ENCODE results near the gene TRAK2. TPM values are rescaled to one million over a fixed set of nuclear protein-coding genes. Genes with fewer than 3 reads are reported as not detected.
"Not testable (repeated sequence)": the region's sequence is repeated elsewhere in the genome, so short reads cannot be mapped to it uniquely, and the experiment has no call there.

The TRAK2 gene
- total and polyA plus RNA-seq, 2 donors = 10.1 to 13.8 TPM

DNA sequence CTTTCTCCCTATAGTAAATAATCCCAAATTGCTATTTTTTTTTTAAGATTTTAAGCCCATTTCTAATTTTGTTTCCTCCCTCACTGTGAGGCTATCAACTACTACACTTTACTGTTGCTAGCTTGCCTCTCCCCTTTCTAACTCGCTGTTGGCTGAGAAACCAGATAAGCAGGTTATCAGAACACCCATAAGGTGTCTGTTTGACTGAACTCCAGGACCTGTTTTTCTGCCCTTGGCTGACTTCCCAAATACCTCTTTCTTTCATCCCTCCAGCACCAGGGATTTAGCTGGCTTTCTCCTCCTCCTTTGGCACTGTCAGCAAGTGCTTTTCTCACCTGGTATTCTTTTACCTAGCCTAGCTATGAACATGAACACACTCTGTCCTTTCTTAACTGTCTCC is 11.1 kb downstream of the TRAK2 start:
- Histone ChIP-seq H3K4me1 (ENCODE audit: control insufficient read depth in 2 of 2, insufficient read depth in 2 of 2, low read length in 2 of 2) (no peaks in the 10 kb centered on the region), H3K27ac (ENCODE audit: low read depth in 1 of 2, low read length in 1 of 2) (no peak overlapping the region)
- 77% methylated on average over 1 of the region's 1 CpG for WGBS

DNA sequence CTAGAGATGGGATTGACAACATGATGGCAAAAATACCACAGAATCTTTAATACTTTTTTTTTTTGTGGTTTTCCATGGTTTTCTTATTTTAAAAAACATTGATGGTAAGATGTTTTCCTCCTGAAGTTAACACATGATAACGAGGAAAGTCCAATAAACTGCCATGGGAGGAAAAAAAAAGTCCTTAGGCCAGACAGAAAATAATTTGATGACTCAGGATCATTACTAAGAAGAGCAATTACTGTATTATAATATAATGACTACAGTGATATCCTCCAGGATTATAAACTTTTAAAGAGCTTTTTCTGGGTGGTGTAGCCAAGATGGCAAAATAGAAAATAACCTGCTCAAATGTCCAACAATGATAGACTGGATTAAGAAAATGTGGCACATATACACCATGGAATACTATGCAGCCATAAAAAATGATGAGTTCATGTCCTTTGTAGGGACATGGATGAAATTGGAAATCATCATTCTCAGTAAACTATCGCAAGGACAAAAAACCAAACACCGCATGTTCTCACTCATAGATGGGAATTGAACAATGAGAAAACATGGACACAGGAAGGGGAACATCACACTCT is 11.8 kb downstream of the TRAK2 start:
- not testable (repeated sequence) for H3K9me3 ChIP-seq (ENCODE audit: control insufficient read depth in 2 of 2, insufficient read depth in 1 of 2, low read length in 1 of 2); H3K4me3 ChIP-seq (ENCODE audit: low read length in 2 of 2); H3K27me3 ChIP-seq (ENCODE audit: control insufficient read depth in 2 of 2, insufficient read depth in 1 of 2, low read length in 1 of 2); H3K27ac ChIP-seq (ENCODE audit: low read depth in 1 of 2, low read length in 1 of 2); H3K4me1 ChIP-seq (ENCODE audit: control insufficient read depth in 2 of 2, insufficient read depth in 2 of 2, low read length in 2 of 2); H3K36me3 ChIP-seq (ENCODE audit: control insufficient read depth in 2 of 2, insufficient read depth in 2 of 2, low read length in 1 of 2); DNase-seq (ENCODE audit: low read depth in 6 of 9, low spot score in 9 of 9)
- WGBS = 97% methylated on average over 1 of the region's 3 CpGs

More for the DNA sequence above, 11.1 kb downstream of the TRAK2 start:
- H3K4me3 ChIP-seq (ENCODE audit: low read length in 2 of 2) = no peak overlapping the region
- no peaks in the 10 kb centered on the region for H3K9me3 ChIP-seq (ENCODE audit: control insufficient read depth in 2 of 2, insufficient read depth in 1 of 2, low read length in 1 of 2)
- H3K27me3 ChIP-seq (ENCODE audit: control insufficient read depth in 2 of 2, insufficient read depth in 1 of 2, low read length in 1 of 2) = no peaks in the 10 kb centered on the region
- DNase-seq (ENCODE audit: low read depth in 6 of 9, low spot score in 9 of 9) = peak in 1 of 9 donors; percentile 33
- no peaks in the 10 kb centered on the region for H3K36me3 ChIP-seq (ENCODE audit: control insufficient read depth in 2 of 2, insufficient read depth in 2 of 2, low read length in 1 of 2)

DNA sequence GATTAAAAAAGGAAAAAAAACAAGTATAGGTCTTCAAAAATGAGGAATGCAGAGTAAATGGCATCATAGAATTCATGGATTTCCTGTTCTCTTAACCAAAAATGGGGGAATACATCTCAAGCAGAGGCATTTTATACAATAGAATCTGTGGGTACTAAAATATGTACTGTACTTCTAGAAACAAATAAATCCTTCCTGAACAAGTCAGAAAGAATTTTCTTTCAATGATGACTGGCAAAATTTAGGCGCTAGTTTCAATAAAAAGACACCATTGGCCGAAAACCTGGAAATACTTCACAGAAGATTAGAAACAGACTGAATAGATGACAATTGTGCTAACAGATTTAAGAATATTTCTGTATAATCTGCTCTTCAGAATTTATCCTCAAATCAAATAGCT is 15.1 kb downstream of the TRAK2 start:
- no peak overlapping the region for H3K4me3 ChIP-seq (ENCODE audit: low read length in 2 of 2)
- 99% methylated on average over 2 of the region's 2 CpGs for WGBS
- peaks cover 2 to 8% of the 10 kb centered on the region in 2 donors for H3K4me1 ChIP-seq (ENCODE audit: control insufficient read depth in 2 of 2, insufficient read depth in 2 of 2, low read length in 2 of 2)
- H3K9me3 ChIP-seq (ENCODE audit: control insufficient read depth in 2 of 2, insufficient read depth in 1 of 2, low read length in 1 of 2) = no peaks in the 10 kb centered on the region
- H3K27ac ChIP-seq (ENCODE audit: low read depth in 1 of 2, low read length in 1 of 2) = no peak overlapping the region
- DNase-seq (ENCODE audit: low read depth in 6 of 9, low spot score in 9 of 9) = no peak
- no peaks in the 10 kb centered on the region for H3K36me3 ChIP-seq (ENCODE audit: control insufficient read depth in 2 of 2, insufficient read depth in 2 of 2, low read length in 1 of 2)
- no peaks in the 10 kb centered on the region for H3K27me3 ChIP-seq (ENCODE audit: control insufficient read depth in 2 of 2, insufficient read depth in 1 of 2, low read length in 1 of 2)

DNA sequence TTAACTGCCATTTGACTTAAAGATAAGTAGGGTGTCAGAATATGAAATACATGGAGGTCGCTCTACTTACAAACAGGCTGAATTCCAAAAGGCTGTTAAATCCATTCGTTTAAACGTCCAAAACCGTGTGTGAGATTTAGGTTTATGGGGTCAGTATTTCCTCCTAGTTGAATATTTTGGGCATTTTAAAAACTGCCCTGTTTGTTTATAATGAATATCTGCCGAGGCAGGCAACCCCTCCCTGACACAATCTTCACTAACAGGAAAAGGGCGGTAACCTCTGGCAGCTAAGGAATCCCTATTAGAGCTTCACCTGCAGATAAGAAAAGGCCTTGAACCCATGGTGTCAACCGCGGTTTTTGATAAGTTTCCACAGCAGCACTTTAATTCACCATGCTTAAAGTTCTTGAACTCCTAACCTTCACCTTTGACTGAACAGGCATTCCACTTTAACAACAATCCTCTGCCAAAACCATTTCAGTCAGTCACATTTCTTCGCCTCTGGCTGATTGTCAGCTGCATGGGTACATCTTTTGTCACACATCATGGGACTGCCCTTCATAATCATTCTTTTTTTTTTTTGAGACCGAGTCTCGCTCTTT is 17.8 kb downstream of the TRAK2 start:
- Histone ChIP-seq H3K4me1 (ENCODE audit: control insufficient read depth in 2 of 2, insufficient read depth in 2 of 2, low read length in 2 of 2) (peaks cover 2 to 8% of the 10 kb centered on the region in 2 donors), H3K27ac (ENCODE audit: low read depth in 1 of 2, low read length in 1 of 2) (peak overlapping the region in 1 of 2 donors; percentile 16), H3K4me3 (ENCODE audit: low read length in 2 of 2) (no peak overlapping the region), H3K27me3 (ENCODE audit: control insufficient read depth in 2 of 2, insufficient read depth in 1 of 2, low read length in 1 of 2) (no peaks in the 10 kb centered on the region), H3K36me3 (ENCODE audit: control insufficient read depth in 2 of 2, insufficient read depth in 2 of 2, low read length in 1 of 2) (no peaks in the 10 kb centered on the region), H3K9me3 (ENCODE audit: control insufficient read depth in 2 of 2, insufficient read depth in 1 of 2, low read length in 1 of 2) (peaks cover 0 to 4% of the 10 kb centered on the region in 2 donors)
- 87% methylated on average over 11 of the region's 11 CpGs for WGBS
- DNase-seq (ENCODE audit: low read depth in 6 of 9, low spot score in 9 of 9) = no peak

DNA sequence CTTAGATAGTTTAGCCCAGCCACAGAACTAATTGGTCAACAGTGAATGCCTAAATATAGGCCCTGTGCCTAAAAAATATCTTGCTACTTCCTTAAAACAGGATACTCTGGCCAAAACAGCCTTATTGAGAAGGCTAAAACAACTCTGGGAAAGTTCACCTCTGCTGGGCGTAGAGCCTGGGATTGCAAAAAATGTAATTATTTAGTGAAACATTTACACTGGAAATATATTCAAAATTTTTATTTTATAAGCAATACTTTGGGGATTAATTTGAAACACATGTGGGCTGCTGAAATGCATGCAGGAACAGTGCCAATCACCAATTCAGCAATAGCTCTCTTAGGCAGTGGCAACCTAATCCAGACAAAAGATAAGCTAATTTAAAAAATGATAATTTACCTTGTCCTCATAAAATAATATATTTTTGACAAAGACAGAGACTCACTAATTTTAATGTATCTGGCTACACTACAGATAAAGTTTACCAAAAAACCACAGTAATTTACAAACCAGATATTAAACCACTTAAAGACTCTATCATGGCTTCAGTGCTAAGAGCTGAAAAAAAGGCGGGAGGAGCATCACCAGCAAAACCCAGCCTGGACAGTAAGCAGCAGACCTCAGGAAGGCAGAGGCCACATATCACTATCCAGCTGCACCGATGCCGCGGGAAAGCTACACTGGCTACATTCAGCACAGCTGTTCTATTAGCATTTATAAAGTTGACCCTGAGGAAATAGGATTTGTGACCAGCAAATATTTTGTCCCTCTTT is 18.5 kb downstream of the TRAK2 start:
- Histone ChIP-seq H3K27me3 (ENCODE audit: control insufficient read depth in 2 of 2, insufficient read depth in 1 of 2, low read length in 1 of 2) (no peaks in the 10 kb centered on the region), H3K4me3 (ENCODE audit: low read length in 2 of 2) (no peak overlapping the region), H3K36me3 (ENCODE audit: control insufficient read depth in 2 of 2, insufficient read depth in 2 of 2, low read length in 1 of 2) (no peaks in the 10 kb centered on the region), H3K9me3 (ENCODE audit: control insufficient read depth in 2 of 2, insufficient read depth in 1 of 2, low read length in 1 of 2) (peaks cover 0 to 4% of the 10 kb centered on the region in 2 donors), H3K4me1 (ENCODE audit: control insufficient read depth in 2 of 2, insufficient read depth in 2 of 2, low read length in 2 of 2) (peaks cover 2 to 8% of the 10 kb centered on the region in 2 donors), H3K27ac (ENCODE audit: low read depth in 1 of 2, low read length in 1 of 2) (no peak overlapping the region)
- DNase-seq (ENCODE audit: low read depth in 6 of 9, low spot score in 9 of 9) = no peak
- WGBS = 92% methylated on average over 5 of the region's 5 CpGs

DNA sequence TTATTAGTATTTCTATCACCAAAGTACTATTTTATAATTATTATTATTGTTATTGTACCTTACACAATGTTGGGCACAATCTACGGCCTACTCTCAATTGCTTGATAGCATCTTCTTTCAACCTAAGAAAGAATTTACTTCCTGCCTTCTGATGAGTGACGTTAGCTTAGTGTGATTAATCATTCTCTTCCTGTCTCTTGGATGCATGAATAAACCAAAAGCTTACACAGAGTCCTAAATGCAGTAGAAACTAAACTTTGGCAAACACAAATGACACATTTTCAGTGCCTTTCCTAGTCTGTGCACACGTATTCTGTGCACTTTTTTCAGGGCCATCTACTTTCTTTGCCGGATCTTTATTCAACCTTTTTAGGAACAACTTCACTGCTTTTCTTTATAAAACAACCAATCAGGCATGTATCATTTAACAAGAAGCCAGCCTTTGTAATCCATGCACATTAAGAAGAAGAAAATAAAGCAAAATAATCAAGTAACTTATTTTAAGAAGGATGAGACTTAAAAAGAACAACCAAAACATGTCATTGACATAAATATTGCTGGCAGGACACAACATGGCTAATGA is 19.1 kb downstream of the TRAK2 start:
- Histone ChIP-seq H3K4me3 (ENCODE audit: low read length in 2 of 2) (no peak overlapping the region), H3K27ac (ENCODE audit: low read depth in 1 of 2, low read length in 1 of 2) (peak overlapping the region in 1 of 2 donors; percentile 65), H3K36me3 (ENCODE audit: control insufficient read depth in 2 of 2, insufficient read depth in 2 of 2, low read length in 1 of 2) (no peaks in the 10 kb centered on the region), H3K9me3 (ENCODE audit: control insufficient read depth in 2 of 2, insufficient read depth in 1 of 2, low read length in 1 of 2) (peaks cover 0 to 4% of the 10 kb centered on the region in 2 donors), H3K4me1 (ENCODE audit: control insufficient read depth in 2 of 2, insufficient read depth in 2 of 2, low read length in 2 of 2) (peaks cover 2 to 8% of the 10 kb centered on the region in 2 donors), H3K27me3 (ENCODE audit: control insufficient read depth in 2 of 2, insufficient read depth in 1 of 2, low read length in 1 of 2) (no peaks in the 10 kb centered on the region)
- 51% methylated on average over 4 of the region's 4 CpGs for WGBS
- DNase-seq (ENCODE audit: low read depth in 6 of 9, low spot score in 9 of 9) = peak in 1 of 9 donors; percentile 44

DNA sequence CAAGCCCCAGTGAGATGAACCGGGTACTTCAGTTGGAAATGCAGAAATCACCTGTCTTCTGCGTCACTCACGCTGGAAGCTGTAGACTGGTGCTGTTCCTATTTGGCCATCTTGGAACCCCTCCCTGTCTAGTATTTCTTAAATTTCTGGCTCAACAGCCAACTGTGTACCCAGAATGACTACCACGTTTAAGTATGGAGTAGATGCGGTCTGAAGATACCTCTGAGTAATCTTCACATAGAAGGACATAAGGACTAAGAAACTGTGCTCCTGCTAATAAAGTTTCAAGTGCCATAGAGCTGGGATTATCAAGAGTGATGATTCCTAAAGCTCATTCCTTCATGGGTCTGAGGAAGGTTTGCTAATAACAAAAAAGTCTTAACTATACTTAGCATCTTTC is 20.4 kb downstream of the TRAK2 start:
- no peak for DNase-seq (ENCODE audit: low read depth in 6 of 9, low spot score in 9 of 9)
- Histone ChIP-seq H3K9me3 (ENCODE audit: control insufficient read depth in 2 of 2, insufficient read depth in 1 of 2, low read length in 1 of 2) (peaks cover 0 to 4% of the 10 kb centered on the region in 2 donors), H3K36me3 (ENCODE audit: control insufficient read depth in 2 of 2, insufficient read depth in 2 of 2, low read length in 1 of 2) (no peaks in the 10 kb centered on the region), H3K4me1 (ENCODE audit: control insufficient read depth in 2 of 2, insufficient read depth in 2 of 2, low read length in 2 of 2) (peaks cover 2 to 8% of the 10 kb centered on the region in 2 donors), H3K27me3 (ENCODE audit: control insufficient read depth in 2 of 2, insufficient read depth in 1 of 2, low read length in 1 of 2) (no peaks in the 10 kb centered on the region), H3K27ac (ENCODE audit: low read depth in 1 of 2, low read length in 1 of 2) (no peak overlapping the region), H3K4me3 (ENCODE audit: low read length in 2 of 2) (no peak overlapping the region)
- WGBS = 79% methylated on average over 5 of the region's 5 CpGs

DNA sequence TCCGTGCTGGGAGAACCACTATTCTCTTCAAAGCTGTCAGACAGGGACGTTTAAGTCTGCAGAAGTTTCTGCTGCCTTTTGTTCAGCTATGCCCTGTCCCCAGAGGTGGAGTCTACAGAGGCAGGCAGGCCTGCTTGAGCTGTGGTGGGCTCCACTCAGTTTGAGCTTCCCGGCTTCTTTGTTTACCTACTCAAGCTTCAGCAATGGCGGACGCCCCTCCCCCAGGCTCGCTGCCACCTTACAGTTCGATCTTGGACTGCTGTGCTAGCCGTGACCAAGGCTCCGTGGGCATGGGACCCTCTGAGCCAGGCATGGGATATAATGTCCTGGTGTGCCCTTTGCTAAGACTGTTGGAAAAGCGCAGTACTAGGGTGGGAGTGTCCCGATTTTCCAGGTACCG is 20.9 kb downstream of the TRAK2 start:
- not testable (repeated sequence) for H3K27ac ChIP-seq (ENCODE audit: low read depth in 1 of 2, low read length in 1 of 2); H3K4me3 ChIP-seq (ENCODE audit: low read length in 2 of 2); DNase-seq (ENCODE audit: low read depth in 6 of 9, low spot score in 9 of 9); H3K36me3 ChIP-seq (ENCODE audit: control insufficient read depth in 2 of 2, insufficient read depth in 2 of 2, low read length in 1 of 2); H3K4me1 ChIP-seq (ENCODE audit: control insufficient read depth in 2 of 2, insufficient read depth in 2 of 2, low read length in 2 of 2); H3K9me3 ChIP-seq (ENCODE audit: control insufficient read depth in 2 of 2, insufficient read depth in 1 of 2, low read length in 1 of 2); H3K27me3 ChIP-seq (ENCODE audit: control insufficient read depth in 2 of 2, insufficient read depth in 1 of 2, low read length in 1 of 2)
- 98% methylated on average over 12 of the region's 12 CpGs for WGBS

DNA sequence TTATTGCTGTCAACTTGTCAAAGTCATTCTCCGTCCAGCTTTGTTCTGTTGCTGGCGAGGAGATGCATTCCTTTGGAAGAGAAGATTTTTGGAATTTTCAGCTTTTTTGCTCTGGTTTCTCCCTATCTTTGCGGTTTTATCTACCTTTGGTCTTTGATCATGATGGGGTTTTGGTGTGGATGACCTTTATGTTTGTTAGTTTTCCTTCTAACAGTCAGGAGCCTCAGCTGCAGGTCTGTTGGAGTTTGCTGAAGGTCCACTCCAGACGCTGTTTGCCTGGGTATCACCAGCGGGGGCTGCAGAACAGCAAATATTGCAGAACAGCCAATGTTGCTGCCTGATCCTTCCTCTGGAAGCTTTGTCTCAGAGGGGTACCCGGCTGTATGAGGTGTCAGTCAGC is 21.4 kb downstream of the TRAK2 start:
- H3K36me3 ChIP-seq (ENCODE audit: control insufficient read depth in 2 of 2, insufficient read depth in 2 of 2, low read length in 1 of 2); DNase-seq (ENCODE audit: low read depth in 6 of 9, low spot score in 9 of 9); H3K27me3 ChIP-seq (ENCODE audit: control insufficient read depth in 2 of 2, insufficient read depth in 1 of 2, low read length in 1 of 2); H3K4me1 ChIP-seq (ENCODE audit: control insufficient read depth in 2 of 2, insufficient read depth in 2 of 2, low read length in 2 of 2); H3K27ac ChIP-seq (ENCODE audit: low read depth in 1 of 2, low read length in 1 of 2); H3K9me3 ChIP-seq (ENCODE audit: control insufficient read depth in 2 of 2, insufficient read depth in 1 of 2, low read length in 1 of 2); H3K4me3 ChIP-seq (ENCODE audit: low read length in 2 of 2): not testable (repeated sequence)
- WGBS = 84% methylated on average over 6 of the region's 6 CpGs

All from thymus (tissue), 11 donors.